HepG2 (cell line): ENCODE measurements around the gene RPLP2. TPM values are rescaled to one million over a fixed set of nuclear protein-coding genes. Genes with fewer than 3 reads are reported as not detected.

Experiments used
- ATAC-seq: fragments of 200-7000 bp; cut with Tn5 transposase; 3 replicates; pipeline ENCODE4 v1.9.1; 2020; ENCODE audit warnings: mild to moderate bottlenecking, moderate library complexity
- BruUV-seq: library from RNA; stranded (reverse); fragments of 400-500 nt; replicated peaks from 2 replicates; lab custom pipeline; 2021; lab: Mats Ljungman, UMichigan
- CTCF ChIA-PET: fragments of 300-600 bp; formaldehyde crosslinking; extraction: SDS; loops from one replicate; lab custom pipeline; 2021; ENCODE audit warnings: low total read pairs, inconsistent platforms, low intra/inter-chr PET ratio; lab: Yijun Ruan, JAX
- POLR2A ChIA-PET: fragments of 350-600 bp; sonication (Branson Sonifier 250); formaldehyde crosslinking; loops from one replicate; lab custom pipeline; 2020; ENCODE audit warnings: antibody characterized with exemption, inconsistent platforms; lab: Yijun Ruan, JAX
- DNase-seq: peaks from one replicate; pipeline ENCODE4 v3.0.0-alpha.2; 2015; ENCODE audit warnings: low spot score
- FAIRE-seq: peaks from 3 replicates; lab custom pipeline; 2011; peaks lifted over from hg19 to GRCh38; lab: Jason Lieb, UNC
- H2AFZ ChIP-seq: one replicate; pipeline ENCODE4 v1.6.1; 2011; ENCODE audit warnings: low read length, inconsistent platforms
- H3K27ac ChIP-seq: fragments of 300-600 bp; 3 replicates; pipeline ENCODE4 v1.8.0; 2011; ENCODE audit warnings: mixed run types, mild to moderate bottlenecking, mixed read lengths, low read length, inconsistent platforms; ENCODE audit not compliant: insufficient read depth; ENCODE audit errors: extremely low read length
- H3K27me3 ChIP-seq, 2 experiments: fragments of 200-600 bp in 1 of 2; 2 replicates in 1 of 2; 3 replicates in 1 of 2; pipeline versions ENCODE4 v1.6.0 to v1.8.0; 2011; ENCODE audit warnings: low read length in 2 of 2, mild to moderate bottlenecking in 2 of 2, moderate library complexity in 2 of 2, inconsistent platforms in 1 of 2; ENCODE audit not compliant: insufficient read depth in 2 of 2, control insufficient read depth in 1 of 2
- H3K36me3 ChIP-seq, 2 experiments: fragments of 200-600 bp in 1 of 2; replicated peaks in 1 of 2; 2 replicates in 1 of 2; 3 replicates in 1 of 2; pipeline versions ENCODE4 v1.5.1 to v1.8.0; 2011; ENCODE audit warnings: low read length in 2 of 2, inconsistent platforms in 1 of 2; ENCODE audit not compliant: insufficient read depth in 2 of 2, control insufficient read depth in 1 of 2
- H3K4me1 ChIP-seq: 2 replicates; pipeline ENCODE4 v1.5.1; 2012; ENCODE audit warnings: low read length, inconsistent platforms; ENCODE audit not compliant: insufficient read depth
- H3K4me2 ChIP-seq: 2 replicates; pipeline ENCODE4 v1.6.0; 2011; ENCODE audit warnings: low read depth, low read length, inconsistent platforms
- H3K4me3 ChIP-seq, 3 experiments: fragments of 200-600 bp in 1 of 3; sonication (generic), shearing (Covaris generic) in 1 of 3; replicated peaks in 1 of 3; 2 replicates each; pipeline ENCODE4 v1.5.1; 2011 to 2016; ENCODE audit warnings: low read length in 3 of 3, inconsistent platforms in 2 of 3, low read depth in 2 of 3, mild to moderate bottlenecking in 2 of 3, control low read depth in 1 of 3, mixed read lengths in 1 of 3; ENCODE audit not compliant: insufficient read depth in 1 of 3
- H3K79me2 ChIP-seq: one replicate; pipeline ENCODE4 v1.6.1; 2011; ENCODE audit warnings: low read length, inconsistent platforms; ENCODE audit not compliant: insufficient read depth
- H3K9ac ChIP-seq: 2 replicates; pipeline ENCODE4 v1.6.0; 2011; ENCODE audit warnings: mild to moderate bottlenecking, low read depth, low read length, inconsistent platforms; ENCODE audit not compliant: insufficient read depth
- H3K9me3 ChIP-seq: 2 replicates; pipeline ENCODE4 v1.5.1; 2012; ENCODE audit warnings: mild to moderate bottlenecking, low read length
- H4K20me1 ChIP-seq: 2 replicates; pipeline ENCODE4 v1.6.0; 2011; ENCODE audit warnings: inconsistent platforms, mild to moderate bottlenecking, low read length, moderate library complexity; ENCODE audit not compliant: insufficient read depth
- ARNT2 ChIP-seq: sonication (generic); formaldehyde crosslinking; IDR thresholded peaks from 2 replicates; pipeline ENCODE4 v1.8.0; 2022; ENCODE audit warnings: mild to moderate bottlenecking, low read depth, missing genetic modification reagents, moderate library complexity
- FIP1L1 ChIP-seq: fragments of 200-400 bp; formaldehyde crosslinking; IDR thresholded peaks from 2 replicates; pipeline ENCODE4 v1.6.1; 2018; ENCODE audit warnings: low read depth, mild to moderate bottlenecking, low read length, moderate library complexity, borderline replicate concordance; ENCODE audit not compliant: insufficient read depth
- HES4 ChIP-seq: sonication (generic); formaldehyde crosslinking; IDR thresholded peaks from 2 replicates; pipeline ENCODE4 v1.9.0; 2021; ENCODE audit warnings: mild to moderate bottlenecking, missing genetic modification reagents, borderline replicate concordance
- MEF2D ChIP-seq: sonication (generic); formaldehyde crosslinking; IDR thresholded peaks from 2 replicates; pipeline ENCODE4 v1.5.1; 2020; ENCODE audit warnings: mild to moderate bottlenecking, missing genetic modification reagents
- NFE2L1 ChIP-seq: sonication (generic); formaldehyde crosslinking; IDR thresholded peaks from 2 replicates; pipeline ENCODE4 v1.4.0; 2020; ENCODE audit warnings: missing genetic modification reagents, mild to moderate bottlenecking, borderline replicate concordance
- POLR2AphosphoS5 ChIP-seq: IDR thresholded peaks from 2 replicates; pipeline ENCODE4 v1.6.1; 2012; ENCODE audit warnings: low read depth, low read length
- RBFOX2 ChIP-seq: fragments of 200-400 bp; formaldehyde crosslinking; IDR thresholded peaks from 2 replicates; pipeline ENCODE4 v1.6.1; 2017; ENCODE audit warnings: low read depth, mild to moderate bottlenecking, low read length
- SPEN ChIP-seq: sonication (generic); formaldehyde crosslinking; IDR thresholded peaks from 2 replicates; pipeline ENCODE4 v1.5.1; 2020; ENCODE audit warnings: low read depth, mild to moderate bottlenecking, missing genetic modification reagents
- TARDBP ChIP-seq: sonication (generic); formaldehyde crosslinking; IDR thresholded peaks from 2 replicates; pipeline ENCODE4 v1.8.0; 2022; ENCODE audit warnings: mild to moderate bottlenecking, missing genetic modification reagents
- ZFAT ChIP-seq: sonication (generic); formaldehyde crosslinking; conservative IDR thresholded peaks from 2 replicates; pipeline ENCODE4 v1.8.1; 2023; ENCODE audit warnings: missing genetic modification reagents, inconsistent platforms
- ZNF510 ChIP-seq: sonication (generic); formaldehyde crosslinking; IDR thresholded peaks from 2 replicates; pipeline ENCODE4 v1.4.0; 2020; ENCODE audit warnings: low read depth, mild to moderate bottlenecking, missing genetic modification reagents
- ZSCAN22 ChIP-seq: sonication (generic); formaldehyde crosslinking; IDR thresholded peaks from 2 replicates; pipeline ENCODE4 v1.4.0; 2020; ENCODE audit warnings: mild to moderate bottlenecking, missing genetic modification reagents
- WGBS: methylation state at CpG from one replicate; pipeline ENCODE4 v1.1.6; 2017; ENCODE audit warnings: low lambda C conversion rate; 5-methylcytosine and 5-hydroxymethylcytosine counted together
- in situ Hi-C: cut with HindIII; loops from 2 replicates; pipeline ENCODE4 v1.10.0; 2017; ENCODE audit warnings: low pct_unique_long_range_greater_than_20kb; ENCODE audit not compliant: extremely low pct_ligation_motif_present
- intact Hi-C: fragments of 100-400 bp; cut with micrococcal nuclease; formaldehyde crosslinking; loops from one replicate; pipeline ENCODE4 v1.10.0; 2022; ENCODE audit not compliant: unreplicated experiment
- polyA plus RNA-seq, 8 experiments: library from polyadenylated mRNA; depleted of rRNA in 3 of 8; stranded (reverse) in 7 of 8; unstranded in 1 of 8; fragments of >200 nt; fragmentation: Illumina TruSeq in 4 of 8; extraction: Trizol in 4 of 8; gene quantifications; 2 replicates each; pipeline versions ENCODE4 v1.2.1 to v1.2.3, GENCODE V29; 2011 to 2016; ENCODE audit warnings: low read depth in 4 of 8, missing spikeins in 1 of 8, mixed read lengths in 1 of 8; ENCODE audit not compliant: insufficient read depth in 1 of 8
- total RNA-seq, 5 experiments: library from RNA; depleted of rRNA; stranded (reverse); fragments of >200 nt; fragmentation: Illumina TruSeq; extraction: Trizol; gene quantifications; 2 replicates each; pipeline ENCODE4 v1.2.3, GENCODE V29; 2016; ENCODE audit warnings: low read depth in 1 of 5
- TF ChIP-seq, protein P1 (sequence below): sonication (generic); formaldehyde crosslinking; IDR thresholded peaks from 2 replicates; pipeline ENCODE4 v1.5.0; 2020; ENCODE audit warnings: missing genetic modification reagents, mild to moderate bottlenecking, borderline replicate concordance
- TF ChIP-seq, protein P2 (sequence below): sonication (generic); formaldehyde crosslinking; conservative IDR thresholded peaks from 2 replicates; pipeline ENCODE4 v1.4.0; 2020; ENCODE audit warnings: missing genetic modification reagents
- TF ChIP-seq, protein P3 (sequence below): sonication (generic); formaldehyde crosslinking; IDR thresholded peaks from 2 replicates; pipeline ENCODE4 v1.4.0; 2020; ENCODE audit warnings: mild to moderate bottlenecking, missing genetic modification reagents

Gene RPLP2
- total and polyA plus RNA-seq, 2 of the 13 experiments (the other 11 are each of a cell fraction or from before 2014, with no cell fraction given) = 978 to 2,106 TPM

DNA sequence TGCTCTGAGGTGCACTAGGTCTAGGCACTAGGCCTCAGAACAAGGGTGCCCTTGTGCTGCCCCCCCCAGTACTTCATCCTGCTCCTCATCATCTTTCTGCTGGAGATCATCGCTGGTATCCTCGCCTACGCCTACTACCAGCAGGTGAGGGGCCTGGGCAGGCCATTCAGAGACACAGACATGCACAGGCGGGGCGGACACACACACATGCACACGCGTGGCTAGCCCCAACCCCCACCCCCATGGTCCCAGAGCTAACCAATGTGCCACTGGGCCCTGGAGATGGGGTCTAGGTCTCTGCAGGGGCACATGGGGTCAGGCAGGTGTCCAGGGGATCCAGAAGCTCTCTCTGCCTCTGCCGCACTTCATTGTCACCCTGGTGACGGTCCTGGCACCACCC, 26.9 kb downstream of the RPLP2 start:
- no peak overlapping the region for H2AFZ ChIP-seq
- peaks cover 30% of the 10 kb centered on the region for H3K79me2 ChIP-seq
- no peak for ATAC-seq
- H3K27me3 ChIP-seq = no peaks in the 10 kb centered on the region
- H3K9me3 ChIP-seq = no peaks in the 10 kb centered on the region
- no peak overlapping the region for H3K9ac ChIP-seq
- in situ Hi-C loops = no loop called here
- FAIRE-seq = no peak
- H3K4me1 ChIP-seq = peaks cover 73% of the 10 kb centered on the region
- WGBS = 80% methylated on average over 1 of the region's 9 CpGs
- H3K36me3 ChIP-seq = peaks cover 9 to 36% of the 10 kb centered on the region in 2 experiments
- DNase-seq = no peak
- intact Hi-C loops = no loop called here
- no peak overlapping the region for H3K27ac ChIP-seq
- no peak overlapping the region for H3K4me3 ChIP-seq
- H4K20me1 ChIP-seq = peaks cover 20% of the 10 kb centered on the region; the same call in 1 of the 2 replicates
- no peak overlapping the region for H3K4me2 ChIP-seq
- ChIA-PET POLR2A (interaction anchor here (11.1 to 16.1 kb wide), 2 partner anchors 7 to 18 kb away, joined by 141 to 264 read pairs; partner anchors contain the start of genes CD151, CRACR2B and PNPLA2), CTCF (no interaction called here)
- BruUV-seq = no TSS peak
- TF ChIP-seq, protein P1, sequence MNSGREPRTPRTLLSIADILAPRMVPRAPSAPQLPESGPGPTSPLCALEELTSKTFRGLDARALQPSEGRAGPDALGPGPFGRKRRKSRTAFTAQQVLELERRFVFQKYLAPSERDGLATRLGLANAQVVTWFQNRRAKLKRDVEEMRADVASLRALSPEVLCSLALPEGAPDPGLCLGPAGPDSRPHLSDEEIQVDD (CRISPR knock-in tag) = no peak
- TF ChIP-seq NFE2L1 (no peak), SPEN (no peak), POLR2AphosphoS5 (0 out of 2 replicates have a peak, but pooled peaks have one; percentile 15), RBFOX2 (peak; percentile 32), ZNF510 (CRISPR knock-in tag) (no peak), HES4 (no peak), ZSCAN22 (CRISPR knock-in tag) (no peak), FIP1L1 (no peak), ARNT2 (CRISPR knock-in tag) (no peak), TARDBP (CRISPR knock-in tag) (no peak), ZFAT (CRISPR knock-in tag) (no peak), MEF2D (no peak)
- TF ChIP-seq, protein P2, sequence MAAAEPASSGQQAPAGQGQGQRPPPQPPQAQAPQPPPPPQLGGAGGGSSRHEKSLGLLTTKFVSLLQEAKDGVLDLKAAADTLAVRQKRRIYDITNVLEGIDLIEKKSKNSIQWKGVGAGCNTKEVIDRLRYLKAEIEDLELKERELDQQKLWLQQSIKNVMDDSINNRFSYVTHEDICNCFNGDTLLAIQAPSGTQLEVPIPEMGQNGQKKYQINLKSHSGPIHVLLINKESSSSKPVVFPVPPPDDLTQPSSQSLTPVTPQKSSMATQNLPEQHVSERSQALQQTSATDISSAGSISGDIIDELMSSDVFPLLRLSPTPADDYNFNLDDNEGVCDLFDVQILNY (CRISPR knock-in tag) = no peak
- TF ChIP-seq, protein P3, sequence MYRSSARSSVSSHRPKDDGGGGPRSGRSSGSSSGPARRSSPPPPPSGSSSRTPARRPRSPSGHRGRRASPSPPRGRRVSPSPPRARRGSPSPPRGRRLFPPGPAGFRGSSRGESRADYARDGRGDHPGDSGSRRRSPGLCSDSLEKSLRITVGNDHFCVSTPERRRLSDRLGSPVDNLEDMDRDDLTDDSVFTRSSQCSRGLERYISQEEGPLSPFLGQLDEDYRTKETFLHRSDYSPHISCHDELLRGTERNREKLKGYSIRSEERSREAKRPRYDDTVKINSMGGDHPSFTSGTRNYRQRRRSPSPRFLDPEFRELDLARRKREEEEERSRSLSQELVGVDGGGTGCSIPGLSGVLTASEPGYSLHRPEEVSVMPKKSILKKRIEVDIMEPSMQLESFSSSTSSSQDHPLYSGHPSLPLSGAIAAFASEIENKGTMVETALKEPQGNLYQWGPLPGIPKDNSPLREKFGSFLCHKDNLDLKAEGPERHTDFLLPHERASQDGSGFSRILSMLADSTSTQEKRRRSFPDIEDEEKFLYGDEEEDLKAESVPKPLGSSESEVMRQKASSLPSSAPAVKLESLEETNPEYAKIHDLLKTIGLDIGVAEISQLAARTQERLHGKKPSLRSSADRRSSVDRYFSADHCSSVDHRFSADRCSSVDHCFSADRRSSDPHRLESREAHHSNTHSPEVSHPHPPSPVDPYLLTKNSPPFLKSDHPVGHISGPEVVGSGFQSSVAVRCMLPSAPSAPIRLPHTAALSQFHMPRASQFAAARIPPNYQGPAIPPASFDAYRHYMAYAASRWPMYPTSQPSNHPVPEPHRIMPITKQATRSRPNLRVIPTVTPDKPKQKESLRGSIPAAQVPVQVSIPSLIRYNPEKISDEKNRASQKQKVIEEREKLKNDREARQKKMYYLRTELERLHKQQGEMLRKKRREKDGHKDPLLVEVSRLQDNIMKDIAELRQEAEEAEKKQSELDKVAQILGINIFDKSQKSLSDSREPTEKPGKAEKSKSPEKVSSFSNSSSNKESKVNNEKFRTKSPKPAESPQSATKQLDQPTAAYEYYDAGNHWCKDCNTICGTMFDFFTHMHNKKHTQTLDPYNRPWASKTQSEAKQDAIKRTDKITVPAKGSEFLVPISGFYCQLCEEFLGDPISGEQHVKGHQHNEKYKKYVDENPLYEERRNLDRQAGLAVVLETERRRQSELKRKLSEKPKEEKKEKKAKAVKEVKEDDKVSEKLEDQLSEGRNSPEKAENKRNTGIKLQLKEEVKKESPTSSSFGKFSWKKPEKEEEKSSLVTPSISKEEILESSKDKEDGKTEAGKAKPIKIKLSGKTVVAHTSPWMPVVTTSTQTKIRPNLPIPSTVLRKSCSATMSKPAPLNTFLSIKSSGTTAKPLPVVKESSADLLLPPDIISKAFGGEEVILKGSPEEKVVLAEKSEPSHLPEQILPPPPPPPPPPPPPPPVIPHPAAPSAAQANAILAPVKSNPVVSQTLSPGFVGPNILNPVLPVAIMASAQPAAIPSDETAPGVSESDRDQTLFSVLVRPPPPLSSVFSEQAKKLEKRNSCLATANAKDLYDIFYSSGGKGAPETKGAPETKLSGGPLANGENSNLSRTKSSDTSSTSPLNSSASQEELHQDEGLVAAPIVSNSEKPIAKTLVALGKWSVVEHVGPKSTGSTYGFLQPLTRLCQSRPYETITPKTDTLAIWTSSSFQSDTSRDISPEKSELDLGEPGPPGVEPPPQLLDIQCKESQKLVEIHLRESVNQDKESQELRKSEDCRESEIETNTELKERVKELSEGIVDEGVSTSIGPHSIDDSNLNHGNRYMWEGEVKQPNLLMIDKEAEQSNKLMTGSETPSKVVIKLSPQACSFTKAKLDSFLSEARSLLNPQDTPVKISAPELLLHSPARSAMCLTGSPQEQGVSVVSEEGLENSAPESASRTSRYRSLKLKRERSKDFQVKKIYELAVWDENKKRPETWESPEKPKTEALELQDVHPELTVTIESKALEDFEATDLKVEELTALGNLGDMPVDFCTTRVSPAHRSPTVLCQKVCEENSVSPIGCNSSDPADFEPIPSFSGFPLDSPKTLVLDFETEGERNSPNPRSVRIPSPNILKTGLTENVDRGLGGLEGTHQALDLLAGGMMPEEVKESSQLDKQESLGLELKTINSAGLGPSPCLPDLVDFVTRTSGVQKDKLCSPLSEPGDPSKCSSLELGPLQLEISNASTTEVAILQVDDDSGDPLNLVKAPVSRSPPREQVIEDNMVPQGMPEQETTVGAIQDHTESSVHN (CRISPR knock-in tag) = no peak
